H9 (cell line): ENCODE data around the gene SOX13. TPM values are rescaled to one million over a fixed set of nuclear protein-coding genes. Genes with fewer than 3 reads are reported as not detected.

Experiments
- DNase-seq: peaks from one replicate; pipeline ENCODE4 v3.0.0-alpha.2; 2017
- H2AFZ ChIP-seq: one replicate; pipeline ENCODE4 v1.6.1; 2013; ENCODE audit warnings: mild to moderate bottlenecking, low read length, control low read depth, moderate library complexity
- H2AK5ac ChIP-seq: 2 replicates; pipeline ENCODE4 v1.6.1; 2013; ENCODE audit warnings: low read length, control low read depth, mixed read lengths; ENCODE audit not compliant: insufficient read length
- H2BK120ac ChIP-seq: one replicate; pipeline ENCODE4 v1.6.1; 2013; ENCODE audit warnings: low read depth, mild to moderate bottlenecking, low read length, control low read depth, inconsistent platforms; ENCODE audit not compliant: poor library complexity, severe bottlenecking
- H2BK12ac ChIP-seq: 2 replicates; pipeline ENCODE4 v1.6.1; 2013; ENCODE audit warnings: low read length, control low read depth, mixed read lengths, low read depth; ENCODE audit not compliant: insufficient read length
- H2BK15ac ChIP-seq: 2 replicates; pipeline ENCODE4 v1.6.1; 2013; ENCODE audit warnings: low read depth, low read length, control low read depth
- H2BK20ac ChIP-seq: one replicate; pipeline ENCODE4 v1.6.1; 2013; ENCODE audit warnings: low read depth, mild to moderate bottlenecking, low read length, control low read depth, inconsistent platforms; ENCODE audit not compliant: poor library complexity, severe bottlenecking
- H2BK5ac ChIP-seq: 2 replicates; pipeline ENCODE4 v1.6.1; 2013; ENCODE audit warnings: low read length, control low read depth, mixed read lengths; ENCODE audit not compliant: insufficient read length
- H3K14ac ChIP-seq: 2 replicates; pipeline ENCODE4 v1.6.1; 2013; ENCODE audit warnings: low read length, control low read depth; ENCODE audit not compliant: insufficient read depth
- H3K18ac ChIP-seq: 2 replicates; pipeline ENCODE4 v1.6.1; 2013; ENCODE audit warnings: low read depth, mild to moderate bottlenecking, mixed read lengths, low read length, control low read depth; ENCODE audit not compliant: insufficient read length
- H3K23ac ChIP-seq: 2 replicates; pipeline ENCODE4 v1.6.1; 2013; ENCODE audit warnings: low read length, control low read depth, mixed read lengths, low read depth; ENCODE audit not compliant: insufficient read length
- H3K23me2 ChIP-seq: 2 replicates; pipeline ENCODE4 v1.6.1; 2013; ENCODE audit warnings: low read depth, mild to moderate bottlenecking, mixed read lengths, low read length, control low read depth; ENCODE audit not compliant: insufficient read length, poor library complexity, severe bottlenecking
- H3K27ac ChIP-seq: 2 replicates; pipeline ENCODE4 v1.5.1; 2013; ENCODE audit warnings: low read length, control low read depth, mixed read lengths, low read depth; ENCODE audit not compliant: insufficient read length
- H3K27me3 ChIP-seq: 2 replicates; pipeline ENCODE4 v1.6.1; 2013; ENCODE audit warnings: low read length, control low read depth, inconsistent platforms; ENCODE audit not compliant: insufficient read depth
- H3K4ac ChIP-seq: 2 replicates; pipeline ENCODE4 v1.6.1; 2013; ENCODE audit warnings: low read depth, mild to moderate bottlenecking, control low read depth, inconsistent platforms, low read length, moderate library complexity
- H3K4me1 ChIP-seq: 2 replicates; pipeline ENCODE4 v1.6.1; 2013; ENCODE audit warnings: low read length, control low read depth, inconsistent platforms; ENCODE audit not compliant: insufficient read depth
- H3K4me2 ChIP-seq: 2 replicates; pipeline ENCODE4 v1.6.1; 2013; ENCODE audit warnings: low read length, control low read depth, mixed read lengths; ENCODE audit not compliant: insufficient read length, insufficient read depth
- H3K56ac ChIP-seq: 2 replicates; pipeline ENCODE4 v1.6.1; 2013; ENCODE audit warnings: low read depth, mild to moderate bottlenecking, mixed read lengths, low read length, control low read depth; ENCODE audit not compliant: insufficient read length
- H3K79me1 ChIP-seq: 2 replicates; pipeline ENCODE4 v1.6.1; 2013; ENCODE audit warnings: low read depth, mild to moderate bottlenecking, moderate library complexity, low read length, control low read depth, inconsistent platforms; ENCODE audit not compliant: insufficient read depth, poor library complexity, severe bottlenecking
- H3K79me2 ChIP-seq: 2 replicates; pipeline ENCODE4 v1.6.1; 2013; ENCODE audit warnings: low read length, control low read depth, inconsistent platforms; ENCODE audit not compliant: insufficient read depth
- H3K9ac ChIP-seq: 2 replicates; pipeline ENCODE4 v1.6.1; 2013; ENCODE audit warnings: low read length, control low read depth, mixed read lengths; ENCODE audit not compliant: insufficient read length; ENCODE audit errors: extremely low read depth
- H3K9me3 ChIP-seq: one replicate; pipeline ENCODE4 v1.6.1; 2013; ENCODE audit warnings: low read depth, low read length, inconsistent platforms; ENCODE audit not compliant: control insufficient read depth
- H3T11ph ChIP-seq: one replicate; pipeline ENCODE4 v1.6.1; 2013; ENCODE audit warnings: mild to moderate bottlenecking, low read length, control low read depth, inconsistent platforms
- H4K20me1 ChIP-seq: one replicate; pipeline ENCODE4 v1.6.1; 2013; ENCODE audit not compliant: control insufficient read depth, insufficient read length, insufficient read depth
- H4K5ac ChIP-seq: 2 replicates; pipeline ENCODE4 v1.6.1; 2013; ENCODE audit warnings: low read depth, mild to moderate bottlenecking, mixed read lengths, low read length, control low read depth; ENCODE audit not compliant: insufficient read length
- H4K8ac ChIP-seq: replicated peaks from 2 replicates; pipeline ENCODE4 v1.6.1; 2013; ENCODE audit warnings: low read length, control low read depth, mixed read lengths, low read depth; ENCODE audit not compliant: insufficient read length
- H4K91ac ChIP-seq: 2 replicates; pipeline ENCODE4 v1.6.1; 2013; ENCODE audit warnings: low read depth, mild to moderate bottlenecking, moderate library complexity, mixed read lengths, low read length, control low read depth; ENCODE audit not compliant: insufficient read length
- H3K27ac Mint-ChIP-seq, 3 experiments: 2 replicates in 2 of 3; 3 replicates in 1 of 3; pipeline ENCODE4 v1.8.0; 2020 to 2021; ENCODE audit warnings: mixed read lengths in 3 of 3, mild to moderate bottlenecking in 1 of 3, moderate library complexity in 1 of 3
- H3K27me3 Mint-ChIP-seq: 2 replicates; pipeline ENCODE4 v1.8.0; 2021; ENCODE audit warnings: low read depth, mild to moderate bottlenecking, moderate library complexity, mixed read lengths
- H3K36me3 Mint-ChIP-seq, 3 experiments: 2 replicates in 2 of 3; 3 replicates in 1 of 3; pipeline ENCODE4 v1.8.0; 2020 to 2021; ENCODE audit warnings: low read depth in 3 of 3, mixed read lengths in 3 of 3; ENCODE audit not compliant: insufficient read depth in 1 of 3
- H3K4me1 Mint-ChIP-seq, 2 experiments: 2 replicates each; pipeline ENCODE4 v1.8.0; 2020; ENCODE audit warnings: mixed read lengths in 2 of 2
- H3K4me3 Mint-ChIP-seq, 2 experiments: 2 replicates in 1 of 2; 3 replicates in 1 of 2; pipeline ENCODE4 v1.8.0; 2020 to 2021; ENCODE audit warnings: mild to moderate bottlenecking in 2 of 2, mixed read lengths in 2 of 2, moderate library complexity in 1 of 2
- H3K9me3 Mint-ChIP-seq, 2 experiments: 2 replicates in 1 of 2; 3 replicates in 1 of 2; pipeline ENCODE4 v1.8.0; 2020; ENCODE audit warnings: mild to moderate bottlenecking in 2 of 2, mixed read lengths in 2 of 2, moderate library complexity in 1 of 2
- WGBS: extraction: QIAGEN DNeasy Blood & Tissue Kit; methylation state at CpG from one replicate; pipeline ENCODE4 v1.1.7; 2013; ENCODE audit warnings: missing lambda C conversion rate, low lambda C conversion rate, mixed read lengths; ENCODE audit not compliant: insufficient read length; ENCODE audit errors: extremely low coverage; 5-methylcytosine and 5-hydroxymethylcytosine counted together
- total RNA-seq: library from RNA; stranded (reverse); gene quantifications from 2 replicates; pipeline ENCODE4 v1.2.1, GENCODE V29; 2021
- TF ChIP-seq, protein P1 (sequence below): fragments of 200-600 bp; sonication (generic); conservative IDR thresholded peaks from 3 replicates; pipeline ENCODE4 v1.8.0; 2021; ENCODE audit warnings: antibody characterized with exemption, mild to moderate bottlenecking

The SOX13 gene
- total RNA-seq, 1 experiment from 2014 or later, result 120 TPM

DNA sequence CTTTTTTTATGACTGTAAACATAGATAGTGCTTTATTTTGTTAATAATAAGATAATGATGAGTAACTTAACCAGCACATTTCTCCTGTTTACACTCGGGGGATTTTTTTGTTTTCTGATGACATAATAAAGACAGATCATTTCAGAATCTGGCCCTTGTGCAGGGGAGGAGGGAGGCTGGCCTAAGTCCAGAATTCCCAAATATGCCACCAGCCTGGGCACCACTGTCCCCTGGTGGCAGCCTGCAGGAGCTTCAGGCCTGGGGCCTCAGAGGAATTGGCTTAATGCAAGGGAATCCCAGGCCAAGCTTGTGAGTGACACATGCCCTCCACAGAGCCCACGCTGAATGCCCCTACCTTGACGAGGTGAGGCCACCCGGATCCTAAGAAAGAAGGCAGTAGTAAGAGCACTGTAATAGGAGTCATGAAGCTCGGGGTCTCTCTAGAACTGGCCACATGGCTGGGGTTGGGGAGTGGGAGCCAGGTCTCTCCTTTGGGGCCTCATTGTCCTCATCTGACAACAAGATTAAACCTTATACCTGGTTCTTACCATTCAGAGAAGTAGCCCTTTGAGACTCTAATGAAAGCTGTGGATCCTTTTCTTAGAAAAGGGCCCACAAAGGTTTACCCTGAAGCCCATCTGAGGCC lies 54.8 kb downstream of the SOX13 start:
- no peak overlapping the region for H3K27ac ChIP-seq
- TF ChIP-seq, protein P1, sequence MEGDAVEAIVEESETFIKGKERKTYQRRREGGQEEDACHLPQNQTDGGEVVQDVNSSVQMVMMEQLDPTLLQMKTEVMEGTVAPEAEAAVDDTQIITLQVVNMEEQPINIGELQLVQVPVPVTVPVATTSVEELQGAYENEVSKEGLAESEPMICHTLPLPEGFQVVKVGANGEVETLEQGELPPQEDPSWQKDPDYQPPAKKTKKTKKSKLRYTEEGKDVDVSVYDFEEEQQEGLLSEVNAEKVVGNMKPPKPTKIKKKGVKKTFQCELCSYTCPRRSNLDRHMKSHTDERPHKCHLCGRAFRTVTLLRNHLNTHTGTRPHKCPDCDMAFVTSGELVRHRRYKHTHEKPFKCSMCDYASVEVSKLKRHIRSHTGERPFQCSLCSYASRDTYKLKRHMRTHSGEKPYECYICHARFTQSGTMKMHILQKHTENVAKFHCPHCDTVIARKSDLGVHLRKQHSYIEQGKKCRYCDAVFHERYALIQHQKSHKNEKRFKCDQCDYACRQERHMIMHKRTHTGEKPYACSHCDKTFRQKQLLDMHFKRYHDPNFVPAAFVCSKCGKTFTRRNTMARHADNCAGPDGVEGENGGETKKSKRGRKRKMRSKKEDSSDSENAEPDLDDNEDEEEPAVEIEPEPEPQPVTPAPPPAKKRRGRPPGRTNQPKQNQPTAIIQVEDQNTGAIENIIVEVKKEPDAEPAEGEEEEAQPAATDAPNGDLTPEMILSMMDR, result peak; percentile 92
- peaks cover 4% of the 10 kb centered on the region for H3K23me2 ChIP-seq
- Mint-ChIP-seq H3K9me3 (no peaks in the 10 kb centered on the region; a peak in 1 of 5 replicates), H3K27ac (peak overlapping the region in 1 of 3 experiments; percentile 71; a peak in 1 of 7 replicates), H3K4me3 (no peak overlapping the region), H3K36me3 (peaks cover 25 to 67% (median 42%) of the 10 kb centered on the region in 3 experiments; a peak in 6 of 7 replicates), H3K27me3 (no peaks in the 10 kb centered on the region; the same call in 1 of the 2 replicates), H3K4me1 (peaks cover 43% of the 10 kb centered on the region in 2 experiments)
- no peak overlapping the region for H3K14ac ChIP-seq
- no peak overlapping the region for H3K4ac ChIP-seq
- no peak overlapping the region for H4K8ac ChIP-seq
- H2AFZ ChIP-seq, result no peak overlapping the region
- H3K27me3 ChIP-seq, result no peaks in the 10 kb centered on the region
- H3T11ph ChIP-seq, result no peak overlapping the region
- no peaks in the 10 kb centered on the region for H4K20me1 ChIP-seq
- no peak overlapping the region for H3K18ac ChIP-seq
- no peaks in the 10 kb centered on the region for H3K9me3 ChIP-seq
- H3K23ac ChIP-seq, result no peak overlapping the region
- H2BK15ac ChIP-seq, result no peak overlapping the region
- H2AK5ac ChIP-seq, result no peak overlapping the region
- no peaks in the 10 kb centered on the region; the same call in 1 of the 2 replicates for H3K4me1 ChIP-seq
- H3K9ac ChIP-seq, result no peak overlapping the region
- no CpG with 5 or more reads among the region's 5 CpGs for WGBS
- H3K56ac ChIP-seq, result no peak overlapping the region
- peak; percentile 65 for DNase-seq
- no peaks in the 10 kb centered on the region for H3K79me2 ChIP-seq
- no peaks in the 10 kb centered on the region for H3K79me1 ChIP-seq
- H4K5ac ChIP-seq, result no peak overlapping the region
- H4K91ac ChIP-seq, result no peak overlapping the region
- H2BK20ac ChIP-seq, result no peak overlapping the region
- H2BK12ac ChIP-seq, result no peak overlapping the region
- no peak overlapping the region for H2BK5ac ChIP-seq
- no peak overlapping the region for H3K4me2 ChIP-seq
- no peak overlapping the region for H2BK120ac ChIP-seq
